Lower leg skin (tissue), 3 donors: ENCODE data around the gene OR9A4.

Source experiments
- POLR2A ChIP-seq, 2 donors: fragments of 450-650 bp; IDR thresholded peaks; one replicate each; pipeline ENCODE4 v1.6.1; 2016 to 2017; ENCODE audit warnings: antibody characterized with exemption in 2 of 2, mild to moderate bottlenecking in 1 of 2, moderate library complexity in 1 of 2
- TF ChIP-seq, protein P1 (sequence below), 3 donors: fragments of 450-650 bp; IDR thresholded peaks; one replicate each; pipeline ENCODE4 v1.5.1; 2016; ENCODE audit warnings: antibody characterized with exemption in 3 of 3, mild to moderate bottlenecking in 3 of 3, moderate library complexity in 2 of 3

DNA sequence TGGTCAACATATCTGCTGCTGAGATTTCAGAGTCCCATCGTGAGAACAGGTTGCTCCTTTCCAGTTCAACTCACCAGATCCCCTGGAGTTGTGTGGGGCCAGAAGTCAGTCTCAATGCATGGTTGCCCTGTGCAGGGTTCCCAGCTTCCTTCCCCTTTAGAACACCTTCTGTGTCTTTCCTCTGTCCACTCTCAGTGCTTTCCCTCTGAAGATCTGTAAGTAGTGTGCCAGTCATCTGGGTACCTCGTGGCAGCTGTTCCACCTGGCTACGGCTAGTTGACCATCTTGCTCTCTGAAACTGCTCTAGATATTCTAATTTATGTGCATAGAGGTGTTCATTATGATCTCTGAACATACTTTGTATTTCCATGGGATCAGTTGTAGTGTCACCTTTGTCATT, 38.8 kb upstream of the OR9A4 start:
- TF ChIP-seq, protein P1, sequence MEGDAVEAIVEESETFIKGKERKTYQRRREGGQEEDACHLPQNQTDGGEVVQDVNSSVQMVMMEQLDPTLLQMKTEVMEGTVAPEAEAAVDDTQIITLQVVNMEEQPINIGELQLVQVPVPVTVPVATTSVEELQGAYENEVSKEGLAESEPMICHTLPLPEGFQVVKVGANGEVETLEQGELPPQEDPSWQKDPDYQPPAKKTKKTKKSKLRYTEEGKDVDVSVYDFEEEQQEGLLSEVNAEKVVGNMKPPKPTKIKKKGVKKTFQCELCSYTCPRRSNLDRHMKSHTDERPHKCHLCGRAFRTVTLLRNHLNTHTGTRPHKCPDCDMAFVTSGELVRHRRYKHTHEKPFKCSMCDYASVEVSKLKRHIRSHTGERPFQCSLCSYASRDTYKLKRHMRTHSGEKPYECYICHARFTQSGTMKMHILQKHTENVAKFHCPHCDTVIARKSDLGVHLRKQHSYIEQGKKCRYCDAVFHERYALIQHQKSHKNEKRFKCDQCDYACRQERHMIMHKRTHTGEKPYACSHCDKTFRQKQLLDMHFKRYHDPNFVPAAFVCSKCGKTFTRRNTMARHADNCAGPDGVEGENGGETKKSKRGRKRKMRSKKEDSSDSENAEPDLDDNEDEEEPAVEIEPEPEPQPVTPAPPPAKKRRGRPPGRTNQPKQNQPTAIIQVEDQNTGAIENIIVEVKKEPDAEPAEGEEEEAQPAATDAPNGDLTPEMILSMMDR (IDR thresholded peaks at IDR 0.05) = no peak
- no peak for TF ChIP-seq POLR2A (IDR thresholded peaks at IDR 0.05)
